Activated CD4-positive, alpha-beta T cell treated with anti-CD3 and anti-CD28 coated beads, Interleukin-2, amount 50 U/mL, for 1 hour (primary cell): ENCODE results near the gene SLCO2B1.

ENCODE experiments used
- DNase-seq: peaks from one replicate; pipeline ENCODE4 v3.0.0-alpha.2; 2020

Gene SLCO2B1

GRCh38 chr11:75145972-75146519 lies 4.9 kb upstream of the SLCO2B1 start:
- DNase-seq: no peak

GRCh38 chr11:75146711-75147110 lies 4.2 kb upstream of the SLCO2B1 start:
- no peak for DNase-seq

- DNase-seq: no peak
Measured at GRCh38 chr11:75147191-75147874, 3.6 kb upstream of the SLCO2B1 start.

GRCh38 chr11:75147875-75148263 lies 3.0 kb upstream of the SLCO2B1 start:
- no peak for DNase-seq

GRCh38 chr11:75148436-75148983 lies 2.4 kb upstream of the SLCO2B1 start:
- no peak for DNase-seq

- no peak for DNase-seq
Measured at GRCh38 chr11:75149766-75150465, 991 bp upstream of the SLCO2B1 start.

- no peak for DNase-seq
Measured at GRCh38 chr11:75151346-75152047, 590 bp downstream of the SLCO2B1 start.

- no peak for DNase-seq
Measured at GRCh38 chr11:75152090-75152489, 1.2 kb downstream of the SLCO2B1 start.

- DNase-seq: no peak
Measured at GRCh38 chr11:75152651-75153427, 1.9 kb downstream of the SLCO2B1 start.

- DNase-seq: no peak
Measured at GRCh38 chr11:75154646-75155569, 4.0 kb downstream of the SLCO2B1 start.

- DNase-seq: no peak
Measured at GRCh38 chr11:75155570-75156422, 4.9 kb downstream of the SLCO2B1 start.

- no peak for DNase-seq
Measured at GRCh38 chr11:75158241-75158640, 7.3 kb downstream of the SLCO2B1 start.

GRCh38 chr11:75158696-75159150 lies 7.8 kb downstream of the SLCO2B1 start:
- DNase-seq: no peak

- DNase-seq: no peak
Measured at GRCh38 chr11:75159151-75159953, 8.4 kb downstream of the SLCO2B1 start.

GRCh38 chr11:75160220-75160757 lies 9.4 kb downstream of the SLCO2B1 start:
- DNase-seq: no peak

GRCh38 chr11:75160880-75161279 lies 10.0 kb downstream of the SLCO2B1 start:
- no peak for DNase-seq

- DNase-seq: no peak
Measured at GRCh38 chr11:75161506-75162095, 10.7 kb downstream of the SLCO2B1 start.

GRCh38 chr11:75162954-75163353 lies 12.0 kb downstream of the SLCO2B1 start:
- DNase-seq: no peak
